ENCODE results near the gene PRKCH.
"Not testable (repeated sequence)": the region's sequence is repeated elsewhere in the genome, so short reads cannot be mapped to it uniquely, and the experiment has no call there.

Gene PRKCH

DNA sequence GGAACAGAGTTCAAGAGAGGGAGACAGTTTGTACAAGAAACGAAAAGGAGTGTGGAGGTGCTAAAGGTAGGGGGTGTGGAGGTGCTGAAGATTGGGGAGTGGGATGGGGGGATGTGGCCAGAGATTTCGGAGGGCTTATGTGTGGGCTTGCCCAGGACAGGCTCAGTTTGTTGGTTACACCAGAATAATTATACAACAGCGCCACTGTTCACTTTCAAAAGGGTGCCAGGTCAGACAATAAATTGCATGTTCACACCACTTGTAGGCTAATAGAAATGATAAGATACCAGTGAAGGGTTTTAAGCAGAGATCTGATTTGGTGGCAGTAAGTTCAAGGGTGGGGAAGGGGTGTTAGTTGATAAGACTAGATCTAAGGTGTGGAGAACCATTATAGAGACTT is 75.3 kb downstream of the PRKCH start:
- no peak for DNase-seq

DNA sequence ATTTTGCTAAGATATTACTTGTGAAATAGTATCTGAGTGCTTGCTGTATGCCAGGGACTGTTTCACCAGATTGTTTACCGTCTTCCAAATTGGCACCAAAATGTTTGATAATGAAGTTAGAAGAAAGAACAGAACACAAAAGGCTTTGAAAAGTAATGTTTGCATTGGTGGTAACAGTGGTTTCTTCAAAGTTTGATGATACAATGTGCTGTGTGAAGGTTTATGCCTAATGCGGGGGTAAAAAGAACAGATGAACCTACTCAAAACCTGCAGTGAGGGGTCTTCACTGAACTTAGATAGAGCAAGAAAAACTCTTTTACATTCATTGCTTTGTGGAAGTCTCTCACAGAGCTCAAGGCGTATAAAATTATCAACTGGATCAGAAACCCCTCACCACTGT is 76.2 kb downstream of the PRKCH start:
- DNase-seq: no peak

DNA sequence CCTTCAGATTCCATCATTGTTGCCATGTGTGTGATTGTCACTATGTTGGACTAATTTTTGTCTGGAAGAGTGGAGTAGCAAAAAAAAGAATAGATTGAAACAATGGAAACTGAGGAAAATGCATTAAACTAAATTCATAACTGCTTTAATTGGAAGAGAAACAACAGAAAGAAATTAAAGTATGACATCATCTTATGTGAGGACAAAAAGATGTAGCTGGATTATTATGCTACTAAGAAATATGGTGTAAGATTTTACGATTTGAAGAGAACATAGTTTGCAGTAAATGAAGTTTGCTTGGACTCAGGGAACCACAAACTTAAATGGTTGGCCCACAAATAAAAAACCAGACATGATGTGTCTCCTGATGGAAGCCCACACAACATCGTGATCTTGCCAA is 76.8 kb downstream of the PRKCH start:
- DNase-seq: no peak

DNA sequence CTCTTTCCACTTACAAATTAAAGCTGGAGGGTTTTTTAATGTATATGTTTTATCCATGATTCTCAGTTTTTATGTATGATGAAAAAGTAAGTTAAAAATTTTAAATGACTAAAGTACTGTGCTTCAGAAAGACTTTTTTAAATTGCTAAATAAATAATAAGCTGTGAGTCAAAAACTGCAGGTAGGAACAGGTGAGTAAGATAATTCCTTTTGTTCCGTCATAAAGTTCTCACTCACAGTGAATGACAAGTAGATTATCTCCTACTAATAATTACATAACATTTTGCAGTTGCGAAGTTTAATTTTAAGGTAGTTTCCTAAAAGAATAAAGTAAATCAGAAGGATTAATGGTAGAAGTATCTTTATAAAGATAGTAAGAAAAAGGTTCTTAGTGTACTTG is 78.0 kb downstream of the PRKCH start:
- no peak for DNase-seq

DNA sequence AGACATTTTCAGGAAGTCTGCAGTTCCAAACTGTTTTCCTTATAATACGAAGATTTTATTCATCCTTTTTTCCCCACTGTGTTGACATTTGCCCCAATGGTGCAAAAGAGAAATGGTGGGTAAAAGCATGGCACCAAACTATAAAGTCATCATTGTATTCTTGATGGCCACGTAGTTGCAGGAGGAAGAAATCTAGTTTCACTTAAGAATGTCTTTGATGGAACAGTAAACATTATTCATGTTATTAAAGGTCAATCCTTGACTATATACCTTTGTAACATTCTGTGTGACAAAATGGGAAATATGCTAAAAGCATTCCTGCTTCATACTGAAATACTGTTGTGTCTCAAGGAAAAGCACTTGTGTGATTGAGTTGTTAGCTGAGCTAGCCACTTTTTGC is 80.1 kb downstream of the PRKCH start:
- DNase-seq: no peak

DNA sequence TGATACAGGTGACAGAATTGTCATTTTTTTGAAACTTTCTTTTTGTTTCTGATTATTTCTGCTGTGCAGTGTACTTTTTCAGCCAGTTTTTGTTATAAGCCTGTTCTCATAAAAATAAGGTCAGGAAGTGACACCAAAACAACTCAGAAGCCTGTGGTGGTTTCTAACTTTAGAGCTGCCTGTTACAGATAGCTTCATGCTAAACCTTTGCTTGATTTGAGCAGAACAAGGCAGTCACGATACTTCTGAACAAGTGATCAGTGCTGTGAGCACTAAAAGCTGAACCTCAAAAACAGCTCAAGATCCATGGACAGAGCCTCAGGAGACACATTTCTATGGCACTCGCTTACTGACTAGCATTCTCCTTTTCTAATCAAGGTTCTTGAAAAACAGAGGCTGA is 82.0 kb downstream of the PRKCH start:
- DNase-seq: no peak

DNA sequence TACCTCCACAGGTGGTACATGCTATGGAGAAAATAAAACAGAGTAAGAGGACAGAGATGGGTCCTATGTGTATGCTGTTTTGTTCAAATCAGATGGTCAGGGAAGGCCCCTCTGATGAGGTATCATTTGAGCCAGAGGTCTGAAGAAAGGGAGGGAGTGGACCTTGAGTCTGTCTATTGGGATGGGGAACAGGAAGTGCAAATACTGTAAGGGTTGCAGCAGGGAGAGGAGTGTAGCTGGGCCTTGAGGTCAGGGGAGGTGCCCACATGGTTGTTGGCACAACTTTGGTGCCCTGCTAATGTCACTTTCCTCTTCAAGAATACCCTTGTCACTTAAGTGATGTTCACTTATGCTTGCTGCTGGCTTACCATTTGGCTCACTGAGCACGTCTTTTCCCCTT is 83.3 kb downstream of the PRKCH start:
- DNase-seq: no peak

DNA sequence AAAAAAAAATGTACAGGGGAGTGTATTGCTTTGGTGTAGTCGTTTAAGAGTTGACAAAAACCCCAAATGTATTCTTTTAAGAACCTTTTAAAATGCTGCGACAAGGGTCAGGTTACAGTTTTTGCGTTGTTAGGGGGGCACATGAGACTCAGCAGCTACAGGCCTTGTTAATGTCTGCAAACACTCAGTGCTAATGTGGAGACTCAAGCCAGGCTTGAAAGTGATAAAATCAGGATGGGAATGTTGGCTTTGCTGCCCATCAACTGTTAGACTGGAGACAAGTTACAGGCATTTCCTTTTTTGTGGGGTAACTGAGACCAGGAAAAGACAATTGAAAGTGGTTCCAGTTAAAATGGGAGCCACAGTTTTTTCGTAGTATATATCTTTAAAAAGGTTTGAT is 84.8 kb downstream of the PRKCH start:
- no peak for DNase-seq

DNA sequence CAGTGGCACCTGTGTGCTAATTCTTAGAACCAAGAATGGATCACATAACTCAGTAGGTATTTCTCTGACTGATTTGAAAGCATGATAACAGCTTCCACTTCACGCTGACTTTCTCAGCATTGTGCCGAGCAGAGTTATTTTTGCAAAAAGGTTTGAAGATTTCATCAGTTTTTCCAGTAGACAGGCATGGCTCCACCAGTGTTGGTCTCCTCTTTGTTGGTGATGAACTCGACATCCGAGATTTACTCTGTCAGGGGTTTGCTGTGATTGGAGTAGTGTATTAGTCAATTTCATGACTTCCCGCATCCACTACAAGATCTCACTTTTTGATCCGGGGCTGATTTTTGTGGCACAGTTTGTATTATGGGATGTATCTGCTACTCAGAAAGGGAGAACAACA is 85.3 kb downstream of the PRKCH start:
- DNase-seq: no peak

DNA sequence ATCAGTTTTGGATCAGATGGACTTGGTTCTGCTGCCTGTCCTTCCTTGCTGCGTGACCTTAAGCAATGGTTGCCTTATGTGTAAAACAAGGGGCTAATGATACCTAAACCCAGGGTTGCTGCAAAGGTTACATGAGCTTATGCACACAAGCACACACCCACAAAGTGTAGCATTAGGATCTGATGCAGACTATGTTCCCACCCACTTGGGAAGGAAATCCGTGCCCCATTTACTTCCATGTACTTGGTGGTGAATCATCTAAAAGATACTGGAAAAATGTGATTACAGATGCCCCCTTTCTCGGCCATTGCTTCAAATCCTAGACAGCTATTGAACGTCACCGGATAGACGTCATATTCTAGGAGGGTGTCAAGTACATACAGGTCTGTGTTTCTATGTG is 87.1 kb downstream of the PRKCH start:
- no peak for DNase-seq

DNA sequence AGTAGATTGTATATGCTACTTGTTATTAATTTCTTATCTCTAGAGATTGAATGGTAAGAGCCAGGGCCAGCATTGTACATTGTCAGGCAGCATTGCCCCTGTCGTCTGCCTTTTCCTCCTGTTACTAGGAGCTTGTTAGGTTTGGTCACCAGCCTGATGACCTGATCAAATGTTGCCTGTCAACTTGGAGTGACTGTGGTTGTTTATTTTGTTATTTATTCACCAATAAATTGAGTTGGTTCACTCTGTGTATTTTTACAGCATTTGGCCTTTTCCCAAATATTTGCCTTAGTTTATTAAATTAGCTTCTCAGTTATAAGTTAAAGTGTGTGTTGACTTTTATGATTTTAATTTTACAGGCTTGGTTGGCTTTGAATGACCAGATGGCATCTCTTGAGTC is 88.4 kb downstream of the PRKCH start:
- DNase-seq: no peak

DNA sequence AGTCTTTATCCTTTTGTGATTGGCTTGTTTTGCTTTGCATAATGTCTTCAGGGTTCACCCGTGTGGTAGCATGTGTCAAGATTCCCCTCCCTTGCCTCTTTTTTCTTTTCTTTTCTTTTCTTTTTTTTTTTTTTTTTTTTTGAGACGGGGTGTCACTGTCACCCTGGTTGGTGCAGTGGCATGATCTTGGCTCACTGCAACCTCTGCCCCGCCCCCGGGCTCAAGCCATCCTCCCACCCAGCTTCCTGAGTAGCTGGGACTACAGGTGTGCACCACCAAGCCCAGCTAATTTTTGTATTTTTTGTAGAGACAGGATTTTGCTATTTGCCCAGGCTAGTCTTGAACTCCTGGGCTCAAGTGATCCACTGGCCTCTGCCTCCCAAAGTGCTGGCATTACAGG is 94.6 kb downstream of the PRKCH start:
- DNase-seq: not testable (repeated sequence)

DNA sequence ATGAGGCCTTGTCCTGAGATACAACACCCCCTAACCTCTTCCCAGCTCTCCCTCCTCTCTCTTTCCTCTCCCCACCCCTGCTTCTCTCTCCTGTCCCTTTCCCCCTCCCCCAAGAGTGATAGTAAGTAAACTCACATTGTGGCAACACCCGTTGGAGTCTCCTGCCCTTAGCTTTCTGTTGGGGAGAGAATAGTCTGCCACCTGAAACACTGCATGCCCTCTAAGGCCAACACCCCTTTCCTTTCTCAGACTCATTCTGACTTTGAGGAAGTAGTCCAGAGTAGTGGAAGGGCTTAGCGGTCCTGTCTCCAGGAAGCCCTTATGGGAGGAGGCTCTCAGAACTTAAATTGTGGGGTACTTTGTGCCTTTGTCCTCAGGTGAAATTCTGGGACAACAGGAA is 95.2 kb downstream of the PRKCH start:
- DNase-seq: no peak

DNA sequence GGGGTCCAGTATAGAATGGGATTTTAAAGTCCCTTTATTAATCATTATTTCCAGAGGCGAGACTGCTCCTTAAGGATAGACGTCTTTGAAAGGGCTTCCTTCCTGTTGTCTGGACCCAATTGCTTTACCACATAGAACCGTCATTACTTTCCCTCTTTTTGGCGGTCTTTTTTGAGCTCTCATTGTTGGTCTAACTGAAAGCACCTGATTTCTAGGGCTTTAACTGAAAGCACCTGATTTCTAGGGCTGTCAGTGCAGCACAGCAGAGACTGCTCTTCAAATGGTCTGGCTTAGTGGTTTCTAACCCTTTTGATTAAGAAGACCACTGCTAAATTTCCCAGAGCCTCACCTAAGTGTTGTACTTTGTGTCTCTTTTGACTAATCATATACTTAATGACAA is 95.8 kb downstream of the PRKCH start:
- DNase-seq: no peak

DNA sequence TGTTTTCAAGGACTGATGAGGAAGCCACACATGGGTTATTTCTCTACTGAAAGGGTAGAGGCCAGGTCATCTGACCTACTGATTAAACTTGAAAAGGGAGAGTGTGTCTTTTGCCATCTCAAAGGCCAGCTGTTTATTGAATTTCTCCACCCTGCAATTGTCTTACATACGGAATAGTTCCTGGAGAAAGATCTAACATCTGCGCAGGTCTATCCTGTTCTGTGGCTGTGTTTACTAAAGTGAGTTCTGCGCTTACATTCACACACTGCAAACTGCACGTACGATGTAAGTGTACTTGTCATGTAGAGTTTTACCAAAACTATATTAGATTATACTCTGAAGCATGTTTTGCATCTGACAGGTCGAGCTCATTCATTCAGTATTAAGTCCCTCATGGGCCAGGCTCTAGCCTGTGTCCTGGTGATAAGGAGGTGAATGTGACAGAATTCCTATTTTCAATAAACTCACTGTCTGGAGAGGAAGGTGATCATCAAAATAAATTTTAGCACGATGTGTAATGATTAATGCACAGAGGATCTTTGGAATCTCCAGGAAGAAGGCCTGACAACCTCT is 96.6 kb downstream of the PRKCH start:
- no peak for DNase-seq

DNA sequence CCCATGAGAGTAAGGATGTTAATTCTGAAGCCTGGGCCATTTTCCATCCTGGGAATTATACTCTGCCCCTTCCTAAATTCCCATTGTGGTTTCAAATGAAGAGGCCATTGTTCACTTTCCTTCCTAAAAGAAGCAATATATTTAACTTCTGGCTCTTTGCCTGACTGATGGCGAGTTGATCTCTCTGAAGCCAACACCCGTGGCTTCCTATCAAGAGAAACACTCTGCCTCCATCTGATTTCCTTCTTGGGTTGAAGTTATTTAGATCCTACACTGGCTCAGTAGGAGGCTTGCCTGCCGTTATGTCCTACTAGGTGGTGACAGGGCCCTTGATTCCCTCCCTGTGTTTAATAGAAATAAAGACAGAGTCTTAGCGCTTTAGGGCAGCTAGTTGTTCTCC is 97.4 kb downstream of the PRKCH start:
- DNase-seq: no peak

DNA sequence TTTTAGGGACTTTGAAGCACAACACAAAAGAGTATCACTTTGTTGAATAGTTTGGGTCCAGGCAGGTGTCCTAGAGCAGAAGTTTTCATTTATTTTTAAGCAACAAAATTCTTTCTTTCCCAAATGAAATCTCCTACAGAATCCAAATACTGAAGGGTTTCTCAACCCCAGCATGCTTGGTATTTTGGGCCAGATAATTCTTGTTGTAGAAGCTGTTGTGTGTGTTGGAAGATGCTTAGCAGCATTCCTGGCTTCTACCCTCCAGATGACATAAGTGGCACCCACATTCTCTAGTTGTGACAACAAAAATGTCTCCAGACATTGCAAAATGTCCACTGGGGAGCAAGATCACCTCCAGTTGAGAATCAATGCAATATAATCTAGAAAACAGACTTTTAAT is 97.8 kb downstream of the PRKCH start:
- no peak for DNase-seq

DNA sequence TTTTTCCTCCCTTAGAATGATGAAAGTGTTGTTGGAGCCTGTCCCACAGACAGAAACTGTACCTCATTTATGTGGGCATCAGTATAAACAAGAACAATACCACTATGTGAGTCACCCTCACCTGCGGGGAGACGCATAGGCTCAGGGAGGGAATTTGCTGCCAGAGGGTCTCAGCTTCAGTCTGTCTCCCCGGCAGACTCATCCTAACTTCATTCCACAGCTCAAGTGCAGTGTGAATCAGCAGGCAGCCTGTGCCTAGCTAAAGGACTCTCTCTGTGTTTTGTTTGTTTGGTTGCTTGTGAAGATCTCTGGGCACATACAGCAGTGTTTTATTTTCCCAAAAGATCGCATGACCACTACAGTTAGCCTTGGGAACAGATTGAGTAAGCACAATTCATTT is 98.9 kb downstream of the PRKCH start:
- no peak for DNase-seq

DNA sequence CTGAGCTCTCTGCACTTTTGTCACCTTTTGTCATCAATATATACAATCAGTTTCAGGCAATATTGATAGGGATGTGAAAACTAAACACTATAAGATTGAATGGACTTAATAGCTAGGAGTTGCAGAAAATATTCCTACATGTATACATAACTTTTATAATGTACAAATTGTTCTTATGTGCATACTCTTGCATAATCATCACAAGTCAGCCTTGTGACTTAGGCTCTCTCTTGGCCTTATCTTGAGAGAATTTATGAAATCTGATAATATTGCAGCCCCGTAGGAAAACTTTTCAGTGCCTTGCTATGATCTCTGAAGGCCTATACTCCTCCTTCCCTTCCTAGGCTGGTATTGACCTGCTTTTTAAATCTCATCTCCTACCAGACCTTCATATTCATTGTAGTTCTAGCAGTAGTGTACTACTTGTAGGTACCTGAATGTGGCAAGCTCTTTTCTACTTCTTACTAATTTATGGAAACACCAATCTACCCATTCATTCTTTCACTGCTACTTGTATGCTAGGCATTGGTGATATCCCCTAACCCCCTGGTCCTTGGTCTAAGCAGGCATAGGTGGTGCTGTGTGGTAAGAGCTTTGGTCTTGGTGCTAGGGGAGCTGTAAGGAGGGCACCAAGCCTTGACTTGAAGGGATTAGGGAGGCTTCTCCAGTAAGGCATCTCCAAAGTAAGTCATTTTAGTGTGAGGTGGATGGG is 100.0 kb downstream of the PRKCH start:
- no peak for DNase-seq

DNA sequence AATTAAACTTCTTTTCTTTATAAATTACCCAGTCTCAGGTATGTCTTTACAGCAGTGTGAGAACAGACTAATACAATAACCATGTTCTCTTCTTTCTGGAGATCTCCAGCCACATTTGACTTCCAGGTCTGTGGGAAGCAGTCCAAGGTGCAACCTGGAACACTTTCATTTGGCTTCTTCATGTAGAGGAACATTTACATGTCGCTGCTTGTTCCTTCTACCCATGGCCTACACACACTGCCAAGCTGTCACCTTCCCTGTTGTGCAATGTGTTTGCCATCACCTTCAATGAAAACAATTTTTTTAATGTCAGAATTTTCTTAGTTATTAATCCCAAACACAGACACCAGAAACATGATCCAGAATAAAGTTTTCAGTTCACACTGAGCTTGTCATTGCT is 104.7 kb downstream of the PRKCH start:
- DNase-seq: no peak

DNA sequence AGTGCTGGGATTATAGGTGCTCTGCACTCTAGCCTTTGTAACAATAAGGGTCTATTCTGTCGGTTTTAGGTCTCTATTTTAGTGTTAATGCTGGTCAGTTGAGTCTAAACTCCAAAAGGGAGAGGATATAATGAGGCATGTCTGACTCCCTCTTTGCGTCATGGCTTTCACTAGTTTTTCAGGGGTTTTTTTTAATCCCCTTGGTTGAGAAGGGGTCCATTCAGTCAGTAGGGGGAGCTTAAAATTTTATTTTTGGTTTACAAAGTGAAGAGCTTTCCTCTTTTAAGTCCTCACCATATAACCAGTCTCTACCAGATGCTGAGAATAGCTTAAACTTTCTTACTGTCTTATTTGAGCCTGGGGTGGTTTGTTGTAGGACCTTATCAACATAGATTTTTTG is 106.9 kb downstream of the PRKCH start:
- DNase-seq: no peak

DNA sequence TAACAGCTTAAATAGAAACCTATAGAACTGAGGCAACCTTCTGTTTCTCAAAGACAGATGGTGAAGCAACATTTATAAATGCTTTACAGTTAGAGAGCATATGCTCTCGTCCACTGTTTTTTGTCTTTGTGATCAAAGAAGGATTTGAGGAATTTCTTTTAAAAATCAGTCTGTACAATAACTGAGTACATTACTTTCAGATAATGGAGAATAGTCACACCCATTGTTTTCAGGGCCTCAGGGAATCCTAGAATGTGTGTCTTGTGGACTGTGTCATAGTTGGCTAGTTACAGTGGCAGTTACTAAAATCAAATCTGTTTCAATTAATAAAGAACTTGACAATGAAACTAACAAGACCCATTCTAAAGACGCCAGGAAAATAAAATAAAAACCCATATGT is 107.9 kb downstream of the PRKCH start:
- DNase-seq: no peak

DNA sequence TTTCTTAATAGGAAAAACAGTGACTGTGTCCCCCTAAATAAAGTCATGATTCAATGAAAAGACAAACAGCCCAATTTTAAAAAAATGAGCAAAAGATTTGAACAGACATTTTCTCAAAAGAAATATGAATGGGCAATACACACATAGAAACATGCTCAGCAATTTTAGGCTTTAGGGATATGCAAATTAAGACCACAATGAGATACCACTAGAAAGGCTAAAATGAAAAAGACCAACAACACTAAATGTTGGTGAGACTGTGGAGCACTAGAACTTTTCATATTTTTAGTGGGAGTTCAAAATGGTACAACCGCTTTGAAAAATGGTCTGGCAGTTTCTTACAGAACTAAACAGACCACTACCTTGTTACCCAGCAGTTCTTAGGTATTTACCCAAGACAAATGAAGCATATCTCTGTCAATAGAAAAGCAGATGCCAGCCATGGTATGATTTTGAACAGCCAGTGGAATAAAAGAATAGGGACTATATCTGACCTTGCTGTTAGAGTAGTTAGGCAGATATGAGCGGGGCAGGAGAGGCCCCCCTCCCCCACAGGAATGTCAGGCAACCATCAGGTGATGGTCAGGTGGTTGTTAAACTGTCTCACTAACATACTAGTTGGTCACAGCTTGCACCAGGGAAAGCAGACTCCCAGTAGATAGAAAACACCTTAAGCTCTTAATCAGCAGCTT is 108.8 kb downstream of the PRKCH start:
- DNase-seq: no peak

DNA sequence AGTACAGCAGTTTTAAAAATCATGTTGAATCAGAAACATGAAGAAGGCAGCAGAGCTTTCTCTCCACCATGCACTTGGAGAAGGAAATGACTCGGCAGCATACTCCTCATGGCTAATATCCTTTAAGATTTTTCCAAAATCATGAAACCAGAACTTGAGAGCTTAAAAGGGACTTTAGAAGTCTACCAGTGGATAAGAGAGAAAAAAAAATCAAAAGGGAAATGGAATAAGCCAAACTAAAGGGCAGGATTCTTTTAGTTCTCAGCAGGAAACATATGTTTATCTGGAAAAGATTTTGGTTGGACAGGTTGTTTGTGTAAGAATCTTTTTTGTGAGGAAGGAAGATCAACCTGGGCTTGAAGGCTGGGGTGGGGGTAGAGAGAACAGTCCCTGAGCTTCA is 111.8 kb downstream of the PRKCH start:
- DNase-seq: no peak

DNA sequence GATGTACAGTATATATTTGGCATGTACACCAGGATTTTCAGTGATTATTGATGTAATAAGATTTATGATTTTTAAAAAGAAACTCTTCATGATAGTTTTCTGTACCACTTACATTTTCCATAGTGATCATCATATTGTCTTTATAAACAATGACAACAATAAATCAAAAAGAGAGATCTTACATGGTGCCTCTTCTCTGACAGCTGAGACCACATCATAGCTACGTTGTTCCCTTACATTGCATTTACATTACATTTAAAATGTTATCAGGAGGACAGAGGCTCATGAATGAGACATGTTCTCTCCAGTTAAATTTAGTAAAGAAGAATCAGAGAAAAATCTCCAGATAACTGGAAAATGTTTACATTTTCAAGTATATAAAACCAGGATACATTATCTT is 112.4 kb downstream of the PRKCH start:
- no peak for DNase-seq

Data from fibroblast of upper back skin (primary cell).